ENCODE results near the gene TSC22D1. TPM values are rescaled to one million over a fixed set of nuclear protein-coding genes. Genes with fewer than 3 reads are reported as not detected.
"Not testable (repeated sequence)": the region's sequence is repeated elsewhere in the genome, so short reads cannot be mapped to it uniquely, and the experiment has no call there.

Gene TSC22D1
- polyA plus RNA-seq, 1 donor: 73.5 TPM

- DNase-seq (ENCODE audit: low read depth): no peak
These were observed 3.1 kb downstream of the TSC22D1 start for GRCh38 chr13:44573071-44573470.

GRCh38 chr13:44566601-44567000 is 9.5 kb downstream of the TSC22D1 start:
- no peak for DNase-seq (ENCODE audit: low read depth)

GRCh38 chr13:44565881-44566280 is 10.2 kb downstream of the TSC22D1 start:
- DNase-seq (ENCODE audit: low read depth): no peak

DNA sequence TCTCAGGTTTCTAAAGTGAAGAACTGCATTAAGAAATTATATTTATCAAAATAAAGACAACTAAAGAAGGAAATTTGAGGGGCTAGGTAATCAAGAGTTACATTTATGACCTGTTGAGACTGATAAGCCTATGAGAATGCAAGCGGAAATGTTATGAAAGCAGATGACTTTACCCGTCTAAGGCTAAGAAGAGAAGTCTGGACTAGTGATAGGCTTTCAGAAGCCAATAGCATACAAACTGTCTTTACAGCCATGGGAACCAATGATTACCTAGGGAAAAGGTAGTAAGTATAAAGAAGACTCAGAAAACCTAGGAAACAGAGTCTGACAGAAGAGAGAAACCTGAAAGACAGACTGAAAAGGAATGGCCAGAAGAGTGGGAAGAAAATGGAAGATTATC is 11.2 kb downstream of the TSC22D1 start:
- DNase-seq (ENCODE audit: low read depth): no peak

GRCh38 chr13:44562853-44563252 is 13.3 kb downstream of the TSC22D1 start:
- not testable (repeated sequence) for DNase-seq (ENCODE audit: low read depth)

GRCh38 chr13:44561351-44561750 is 14.8 kb downstream of the TSC22D1 start:
- no peak for DNase-seq (ENCODE audit: low read depth)

DNA sequence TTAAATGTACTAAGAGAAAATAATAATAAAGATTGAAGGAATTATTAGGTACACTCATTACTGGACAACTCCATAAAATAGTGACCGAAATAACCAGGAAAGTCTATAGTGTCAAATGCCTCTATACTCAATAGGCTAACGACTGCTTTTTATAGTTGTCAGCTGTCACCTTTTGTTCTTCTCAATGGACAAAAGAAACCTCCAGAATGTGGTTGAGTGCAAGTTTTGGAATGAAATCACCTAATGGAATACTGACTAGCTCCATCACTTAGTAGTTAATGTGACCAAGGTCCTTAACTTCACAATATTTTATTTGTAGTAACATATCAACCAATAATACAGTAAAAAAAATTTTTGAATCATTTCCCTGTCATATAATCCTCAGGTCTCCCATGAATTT is 18.1 kb downstream of the TSC22D1 start:
- DNase-seq (ENCODE audit: low read depth): no peak

DNA sequence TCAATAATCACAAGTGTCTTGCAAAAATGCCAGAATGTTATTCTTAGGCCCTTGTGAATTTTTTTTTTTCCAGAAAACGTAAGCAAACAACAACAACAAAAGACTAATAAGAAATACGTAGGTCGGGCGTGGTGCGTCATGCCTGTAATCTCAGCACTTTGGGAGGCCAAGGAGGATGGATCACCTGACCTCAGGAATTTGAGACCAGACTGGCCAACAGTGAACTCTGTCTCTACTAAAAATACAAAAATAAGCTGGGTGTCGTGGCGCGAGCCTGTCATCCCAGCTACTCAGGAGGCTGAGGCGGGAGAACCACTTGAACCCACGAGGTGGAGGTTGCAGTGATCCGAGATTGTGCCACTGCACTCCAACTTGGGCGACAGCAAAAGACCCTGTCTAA is 20.9 kb downstream of the TSC22D1 start:
- DNase-seq (ENCODE audit: low read depth): no peak

DNA sequence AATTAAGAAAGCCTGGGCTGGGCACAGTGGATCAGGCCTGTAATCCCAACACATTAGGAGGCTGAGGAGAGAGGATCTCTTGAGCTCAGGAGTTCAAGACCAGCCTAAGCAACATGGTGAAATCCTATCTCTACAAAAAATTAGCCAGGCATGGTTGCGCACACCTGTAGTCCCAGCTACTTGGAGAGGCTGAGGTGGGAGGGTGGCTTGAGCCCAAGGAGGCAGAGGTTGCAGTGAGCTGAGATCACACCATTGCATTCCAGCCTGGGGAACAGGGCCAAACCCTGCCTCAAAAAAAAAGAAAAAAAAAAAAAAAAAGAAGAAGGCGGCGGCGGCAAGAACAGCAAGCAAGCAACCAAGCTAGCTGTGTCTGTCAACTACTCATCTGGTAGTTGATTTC is 26.7 kb downstream of the TSC22D1 start:
- no peak for DNase-seq (ENCODE audit: low read depth)

DNA sequence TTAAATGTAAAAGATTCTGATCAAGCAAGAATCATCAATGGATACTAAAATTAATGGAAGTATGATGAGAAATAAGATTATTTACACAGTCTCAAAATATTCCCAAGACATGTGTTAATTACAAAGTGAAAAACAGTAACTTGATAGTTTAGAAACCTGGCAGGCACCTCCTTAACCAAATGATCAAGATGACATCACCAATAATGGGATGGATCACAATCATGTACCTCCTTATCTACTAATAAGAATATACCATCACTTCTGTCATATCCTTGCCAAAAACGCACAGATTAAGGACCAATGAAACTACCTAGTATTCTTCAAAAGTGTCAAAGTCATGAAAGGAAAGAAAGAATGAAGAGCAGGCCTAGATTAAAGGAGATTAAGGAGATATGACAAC is 30.0 kb downstream of the TSC22D1 start:
- no peak for DNase-seq (ENCODE audit: low read depth)

DNA sequence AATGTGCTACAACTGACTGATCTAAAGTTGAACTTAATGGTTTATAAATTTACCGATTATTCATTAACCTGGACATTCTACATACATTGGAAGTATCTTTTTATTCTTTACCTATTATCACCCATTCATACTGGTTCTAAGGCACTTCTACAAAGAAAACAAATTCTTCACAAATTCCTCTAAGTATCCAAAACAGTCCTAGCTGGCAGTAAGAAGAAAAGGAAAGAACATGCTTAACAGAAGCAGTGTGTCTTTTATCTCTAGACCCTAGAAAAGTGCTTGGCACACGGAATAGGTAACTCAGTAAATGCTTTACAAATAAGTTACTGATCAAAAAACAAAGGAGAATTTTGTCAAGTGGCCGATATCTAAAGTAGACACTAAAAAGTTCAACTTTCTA is 32.8 kb downstream of the TSC22D1 start:
- no peak for DNase-seq (ENCODE audit: low read depth)

GRCh38 chr13:44542361-44542760 is 33.8 kb downstream of the TSC22D1 start:
- no peak for DNase-seq (ENCODE audit: low read depth)

DNA sequence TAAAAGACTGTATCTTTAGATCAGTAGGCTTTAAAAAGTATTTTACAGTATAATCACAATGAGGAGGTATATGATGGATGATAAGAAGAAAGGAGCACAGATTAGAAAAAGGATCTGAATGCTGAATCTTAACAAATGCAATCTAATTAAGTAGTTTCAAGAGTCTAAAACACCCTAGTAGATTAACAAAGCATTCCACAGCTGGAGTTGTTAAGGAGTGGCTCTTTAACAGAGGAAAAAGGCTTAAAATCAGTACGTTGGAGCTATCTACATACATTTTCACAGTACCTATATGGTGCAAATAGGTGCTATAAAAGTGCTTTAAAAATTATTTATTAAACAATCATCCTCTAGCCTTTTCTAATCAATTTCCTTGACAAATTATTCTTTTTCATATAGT is 34.5 kb downstream of the TSC22D1 start:
- no peak for DNase-seq (ENCODE audit: low read depth)

DNA sequence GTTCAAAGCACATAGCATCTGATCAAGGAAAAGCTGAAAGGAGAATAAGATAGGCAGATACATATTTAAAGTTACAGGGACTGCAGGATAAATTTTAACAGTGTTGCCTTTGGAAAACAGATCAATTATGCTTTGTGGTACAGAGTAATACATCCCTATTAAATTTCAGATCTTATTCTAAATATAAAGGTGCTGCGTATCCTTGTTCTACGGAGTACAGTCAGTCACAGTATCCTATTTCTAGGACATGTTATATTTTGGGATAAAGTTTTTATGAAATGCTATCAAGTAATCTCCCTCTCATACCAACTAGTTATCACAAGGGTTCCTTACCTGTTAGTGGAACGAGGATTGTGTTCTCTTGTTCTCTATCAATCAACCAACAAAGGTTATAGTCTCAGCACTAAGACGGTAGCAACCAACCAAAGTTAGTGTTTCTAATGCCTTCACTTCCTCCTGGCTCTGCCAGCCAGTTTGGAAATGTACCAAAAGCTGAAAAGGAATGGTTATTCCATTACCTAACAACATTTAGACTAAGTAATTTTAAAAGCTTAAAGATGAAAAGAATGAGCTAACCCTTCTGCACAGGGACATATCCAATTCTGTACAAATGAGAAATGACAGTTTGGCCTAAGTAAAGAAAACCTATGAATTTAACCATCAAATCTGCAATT is 35.2 kb downstream of the TSC22D1 start:
- DNase-seq (ENCODE audit: low read depth): no peak

DNA sequence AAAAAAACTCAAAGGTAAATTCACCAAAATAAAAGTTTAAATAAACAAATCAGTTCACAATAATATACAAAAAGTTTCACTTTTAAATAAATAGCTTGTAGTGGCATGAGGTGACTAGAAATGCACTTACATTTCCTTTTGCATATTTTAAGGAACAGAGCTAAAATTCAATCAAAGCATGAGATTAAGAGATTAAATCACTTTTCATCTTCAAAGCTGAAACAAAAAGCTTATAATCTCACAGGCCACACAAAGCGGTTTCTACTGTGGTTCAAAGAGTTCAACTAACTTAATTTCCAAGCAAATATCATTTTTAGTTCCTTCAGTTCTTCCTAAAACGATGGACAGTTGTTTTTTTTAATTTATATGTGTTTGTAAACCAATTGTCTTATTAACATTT is 38.9 kb downstream of the TSC22D1 start:
- DNase-seq (ENCODE audit: low read depth): no peak

DNA sequence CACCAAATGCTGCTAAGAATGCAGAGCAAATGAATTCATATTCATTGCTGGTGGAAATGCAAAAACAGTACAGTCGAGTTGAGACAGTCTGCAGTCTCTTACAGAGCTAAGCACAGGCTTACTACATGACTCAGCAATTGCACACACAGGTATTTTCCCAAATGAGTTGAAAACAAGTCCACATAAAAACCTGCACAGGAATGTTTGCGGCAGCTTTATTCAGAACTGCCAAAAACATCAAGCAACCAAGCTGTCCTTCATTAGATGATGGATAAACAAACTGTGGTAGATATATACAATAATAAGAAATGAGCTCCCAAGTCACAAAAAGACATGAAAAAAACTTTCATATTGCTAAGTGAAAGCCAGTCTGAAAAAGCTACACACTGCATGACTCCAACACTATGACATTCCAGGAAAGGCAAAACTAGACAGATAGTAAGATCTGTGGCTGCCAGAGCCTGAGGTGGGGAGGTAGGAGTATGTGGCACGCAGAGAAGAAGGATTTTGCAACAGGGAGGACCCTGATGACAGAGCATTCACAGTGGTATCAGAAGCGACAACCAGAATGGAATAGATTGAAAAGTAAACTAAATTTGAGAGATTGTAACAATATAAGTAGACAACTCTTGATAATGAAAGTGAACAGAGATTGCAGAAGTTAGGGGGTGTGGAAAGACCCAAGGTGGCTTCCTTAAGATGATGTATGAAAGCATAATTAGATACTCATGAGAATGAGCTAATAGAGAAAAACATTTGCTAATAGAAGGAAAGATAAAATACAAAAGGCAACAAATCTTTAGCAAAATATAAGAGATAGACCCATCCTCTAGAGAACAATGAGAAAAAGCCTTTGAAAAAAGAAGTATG is 52.7 kb downstream of the TSC22D1 start:
- no peak for DNase-seq (ENCODE audit: low read depth)

DNA sequence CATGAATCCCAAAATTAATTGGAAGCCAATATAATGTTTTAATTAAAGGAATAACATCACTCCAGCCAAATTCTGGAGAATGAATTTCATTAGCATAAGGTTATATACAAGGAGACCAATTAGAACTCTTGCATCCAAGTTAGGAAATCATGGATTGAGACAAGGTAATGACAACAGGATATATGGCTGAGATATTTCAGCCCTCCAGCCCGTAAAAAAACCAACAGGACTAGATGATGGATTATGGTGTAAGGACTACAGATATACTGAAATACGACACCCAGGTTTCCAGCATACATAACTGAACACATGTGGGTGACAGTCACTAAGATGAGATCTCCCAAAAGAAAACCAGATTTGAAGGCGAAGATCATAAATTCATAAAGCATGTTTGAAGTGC is 56.5 kb downstream of the TSC22D1 start:
- no peak for DNase-seq (ENCODE audit: low read depth)

GRCh38 chr13:44516771-44517170 is 59.4 kb downstream of the TSC22D1 start:
- no peak for DNase-seq (ENCODE audit: low read depth)

- DNase-seq (ENCODE audit: low read depth): no peak
These were observed 61.9 kb downstream of the TSC22D1 start for GRCh38 chr13:44514278-44514677.

GRCh38 chr13:44509853-44510252 is 66.3 kb downstream of the TSC22D1 start:
- DNase-seq (ENCODE audit: low read depth): not testable (repeated sequence)

DNA sequence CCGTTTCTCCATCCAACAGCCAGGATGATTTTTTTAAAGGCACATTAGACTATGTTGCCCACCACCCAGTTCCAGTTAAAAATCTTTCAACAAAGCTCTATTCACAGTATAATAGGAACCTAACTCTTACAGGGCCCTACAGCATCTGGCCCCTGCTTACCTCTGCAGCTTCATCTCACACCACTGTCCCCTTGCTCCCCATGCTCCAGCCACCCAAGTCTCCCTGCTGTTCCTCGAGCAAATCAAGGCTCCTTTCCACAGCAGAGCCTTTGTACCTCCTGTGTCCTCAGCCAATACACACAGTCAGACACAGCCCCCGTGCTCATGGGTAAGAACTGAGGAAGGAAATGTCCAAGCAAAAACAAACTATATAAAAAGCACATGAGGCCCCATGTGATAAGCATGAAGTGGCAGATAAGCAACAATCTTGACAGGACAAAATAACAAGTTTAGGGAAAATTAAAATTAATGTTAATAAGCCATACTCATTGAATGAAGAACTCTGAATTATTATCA is 67.5 kb downstream of the TSC22D1 start:
- no peak for DNase-seq (ENCODE audit: low read depth)

- DNase-seq (ENCODE audit: low read depth): no peak
These were observed 68.5 kb downstream of the TSC22D1 start for GRCh38 chr13:44507639-44508038.

DNA sequence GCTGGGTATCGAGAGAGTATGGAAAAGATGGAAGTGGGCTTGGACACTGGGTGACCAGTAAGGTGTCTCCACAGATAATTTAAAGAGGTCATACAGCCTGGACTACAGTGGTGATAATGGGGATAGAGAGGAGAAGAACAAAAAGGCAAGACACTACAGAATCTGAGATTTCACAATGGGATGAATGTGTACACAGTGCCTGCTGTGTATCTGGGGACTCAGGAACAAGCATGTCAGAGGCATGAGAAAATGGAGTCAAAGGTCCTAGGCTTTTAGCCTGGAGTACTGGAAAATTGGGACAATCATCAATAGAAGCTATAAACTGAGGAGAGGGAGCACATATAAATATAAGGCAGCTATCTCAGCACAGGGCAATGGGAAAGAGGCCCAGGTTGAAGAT is 69.4 kb downstream of the TSC22D1 start:
- DNase-seq (ENCODE audit: low read depth): no peak
